T-helper 22 cell (primary cell): ENCODE measurements around the gene NSUN6.
"Not testable (repeated sequence)": the region's sequence is repeated elsewhere in the genome, so short reads cannot be mapped to it uniquely, and the experiment has no call there.

ENCODE experiments used
- DNase-seq: peaks from one replicate; pipeline ENCODE4 v3.0.0-alpha.2; 2020; ENCODE audit warnings: low read depth

The NSUN6 gene

GRCh38 chr10:18607503-18608378 lies 43.6 kb downstream of the NSUN6 start:
- no peak for DNase-seq

- no peak for DNase-seq
These were observed 45.2 kb downstream of the NSUN6 start for GRCh38 chr10:18606051-18606695.

- no peak for DNase-seq
These were observed 50.1 kb downstream of the NSUN6 start for GRCh38 chr10:18601321-18601720.

GRCh38 chr10:18599392-18599791 lies 52.0 kb downstream of the NSUN6 start:
- DNase-seq: no peak

- DNase-seq: no peak
These were observed 56.7 kb downstream of the NSUN6 start for GRCh38 chr10:18594574-18595156.

GRCh38 chr10:18591141-18591540 lies 60.2 kb downstream of the NSUN6 start:
- DNase-seq: not testable (repeated sequence)

GRCh38 chr10:18586637-18587036 lies 64.8 kb downstream of the NSUN6 start:
- not testable (repeated sequence) for DNase-seq

- no peak for DNase-seq
These were observed 67.7 kb downstream of the NSUN6 start for GRCh38 chr10:18583575-18584270.

- no peak for DNase-seq
These were observed 68.6 kb downstream of the NSUN6 start for GRCh38 chr10:18582803-18583202.

- DNase-seq: no peak
These were observed 73.3 kb downstream of the NSUN6 start for GRCh38 chr10:18577823-18578685.

- DNase-seq: no peak
These were observed 74.8 kb downstream of the NSUN6 start for GRCh38 chr10:18576586-18576985.

- DNase-seq: no peak
These were observed 78.3 kb downstream of the NSUN6 start for GRCh38 chr10:18572959-18573561.

GRCh38 chr10:18571780-18572179 lies 79.6 kb downstream of the NSUN6 start:
- no peak for DNase-seq

- no peak for DNase-seq
These were observed 80.3 kb downstream of the NSUN6 start for GRCh38 chr10:18571076-18571475.

- not testable (repeated sequence) for DNase-seq
These were observed 81.0 kb downstream of the NSUN6 start for GRCh38 chr10:18570386-18570785.

- no peak for DNase-seq
These were observed 84.0 kb downstream of the NSUN6 start for GRCh38 chr10:18567343-18567856.

GRCh38 chr10:18566177-18566576 lies 85.2 kb downstream of the NSUN6 start:
- DNase-seq: no peak

- no peak for DNase-seq
These were observed 86.4 kb downstream of the NSUN6 start for GRCh38 chr10:18565006-18565405.

- DNase-seq: no peak
These were observed 88.2 kb downstream of the NSUN6 start for GRCh38 chr10:18563003-18563726.
